IMR-90 (cell line): ENCODE results near the gene RPGR. TPM values are rescaled to one million over a fixed set of nuclear protein-coding genes. Genes with fewer than 3 reads are reported as not detected.

ENCODE experiments used
- ATAC-seq: fragments of 200-7000 bp; cut with Tn5 transposase; 2 replicates; pipeline ENCODE4 v1.9.1; 2020; ENCODE audit warnings: low read depth, mild to moderate bottlenecking, moderate library complexity
- BruUV-seq: library from RNA; stranded (reverse); fragments of 400-500 nt; replicated peaks from 2 replicates; lab custom pipeline; 2021; lab: Mats Ljungman, UMichigan
- CTCF ChIA-PET: fragments of 300-600 bp; formaldehyde crosslinking; extraction: SDS; loops from one replicate; lab custom pipeline; 2021; ENCODE audit warnings: antibody characterized with exemption; lab: Yijun Ruan, JAX
- POLR2A ChIA-PET: fragments of 300-600 bp; sonication (Branson Sonifier 250); formaldehyde crosslinking; loops from one replicate; lab custom pipeline; 2022; ENCODE audit warnings: antibody characterized with exemption; ENCODE audit not compliant: unreplicated experiment; lab: Charles Lee
- DNase-seq: peaks from one replicate; pipeline ENCODE4 v3.0.0; 2013
- H2AFZ ChIP-seq: replicated peaks from 2 replicates; pipeline ENCODE3; 2013; ENCODE audit warnings: low read length, mild to moderate bottlenecking; ENCODE audit not compliant: poor library complexity
- H2AK5ac ChIP-seq: 2 replicates; pipeline ENCODE4 v1.6.1; 2013; ENCODE audit warnings: low read depth, low read length, inconsistent platforms
- H2AK9ac ChIP-seq: replicated peaks from 2 replicates; pipeline ENCODE3; 2013; ENCODE audit warnings: mild to moderate bottlenecking, low read depth, low read length, moderate library complexity; ENCODE audit not compliant: poor library complexity
- H2BK120ac ChIP-seq: 2 replicates; pipeline ENCODE4 v1.6.1; 2013; ENCODE audit warnings: low read depth, low read length, inconsistent platforms
- H2BK15ac ChIP-seq: 3 replicates; pipeline ENCODE4 v1.6.1; 2013; ENCODE audit warnings: low read depth, low read length, inconsistent platforms
- H2BK20ac ChIP-seq: 2 replicates; pipeline ENCODE4 v1.6.1; 2013; ENCODE audit warnings: low read depth, mild to moderate bottlenecking, inconsistent platforms, low read length, moderate library complexity
- H2BK5ac ChIP-seq: 2 replicates; pipeline ENCODE4 v1.6.1; 2013; ENCODE audit warnings: mild to moderate bottlenecking, low read depth, low read length, inconsistent platforms; ENCODE audit not compliant: poor library complexity, severe bottlenecking
- H3K14ac ChIP-seq: replicated peaks from 2 replicates; pipeline ENCODE4 v1.6.1; 2013; ENCODE audit warnings: low read depth, low read length, inconsistent platforms
- H3K18ac ChIP-seq: 2 replicates; pipeline ENCODE4 v1.6.1; 2013; ENCODE audit warnings: low read depth, low read length, control low read depth
- H3K23ac ChIP-seq: 2 replicates; pipeline ENCODE4 v1.6.1; 2013; ENCODE audit warnings: low read depth, low read length, inconsistent platforms
- H3K27ac ChIP-seq: 2 replicates; pipeline ENCODE4 v1.5.1; 2013; ENCODE audit warnings: mild to moderate bottlenecking, control low read depth, low read length; ENCODE audit not compliant: insufficient read depth
- H3K27me3 ChIP-seq: 2 replicates; pipeline ENCODE4 v1.6.1; 2013; ENCODE audit warnings: low read length; ENCODE audit not compliant: control insufficient read depth, insufficient read depth
- H3K36me3 ChIP-seq: 2 replicates; pipeline ENCODE4 v1.6.1; 2013; ENCODE audit warnings: low read length, mixed read lengths; ENCODE audit not compliant: control insufficient read depth, insufficient read depth
- H3K4ac ChIP-seq: 2 replicates; pipeline ENCODE4 v1.6.1; 2013; ENCODE audit warnings: low read depth, low read length, inconsistent platforms
- H3K4me1 ChIP-seq: 2 replicates; pipeline ENCODE4 v1.6.1; 2013; ENCODE audit warnings: low read length, mixed read lengths; ENCODE audit not compliant: control insufficient read depth, insufficient read depth
- H3K4me2 ChIP-seq: 2 replicates; pipeline ENCODE4 v1.6.1; 2013; ENCODE audit warnings: low read depth, mild to moderate bottlenecking, control low read depth, low read length, moderate library complexity
- H3K4me3 ChIP-seq: 2 replicates; pipeline ENCODE4 v1.5.1; 2013; ENCODE audit warnings: low read depth, mild to moderate bottlenecking, control low read depth, low read length, moderate library complexity; ENCODE audit not compliant: insufficient read depth
- H3K56ac ChIP-seq: 2 replicates; pipeline ENCODE4 v1.6.1; 2013; ENCODE audit warnings: low read length, inconsistent platforms; ENCODE audit not compliant: insufficient read depth; ENCODE audit errors: extremely low read depth
- H3K79me1 ChIP-seq, 2 experiments: 2 replicates each; pipeline ENCODE4 v1.6.1; 2013; ENCODE audit warnings: low read length in 2 of 2, inconsistent platforms in 1 of 2, low read depth in 1 of 2
- H3K9ac ChIP-seq: 2 replicates; pipeline ENCODE4 v1.6.1; 2013; ENCODE audit warnings: low read depth, low read length, control low read depth
- H3K9me1 ChIP-seq: 2 replicates; pipeline ENCODE4 v1.6.1; 2013; ENCODE audit warnings: low read length, inconsistent platforms; ENCODE audit not compliant: insufficient read depth
- H3K9me3 ChIP-seq: 2 replicates; pipeline ENCODE4 v1.6.1; 2013; ENCODE audit warnings: low read length; ENCODE audit not compliant: control insufficient read depth, insufficient read depth
- H4K20me1 ChIP-seq: 2 replicates; pipeline ENCODE4 v1.6.1; 2013; ENCODE audit warnings: low read length, inconsistent platforms; ENCODE audit not compliant: insufficient read depth
- H4K5ac ChIP-seq: 2 replicates; pipeline ENCODE4 v1.6.1; 2013; ENCODE audit warnings: mild to moderate bottlenecking, low read depth, low read length, control low read depth
- H4K8ac ChIP-seq, 2 experiments: 2 replicates each; pipeline ENCODE4 v1.6.1; 2013; ENCODE audit warnings: low read depth in 2 of 2, low read length in 2 of 2, control low read depth in 1 of 2, inconsistent platforms in 1 of 2
- H4K91ac ChIP-seq: 2 replicates; pipeline ENCODE4 v1.6.1; 2013; ENCODE audit warnings: low read depth, low read length, inconsistent platforms; ENCODE audit not compliant: insufficient read depth
- BHLHE40 ChIP-seq: fragments of 150-350 bp; IDR thresholded peaks from 2 replicates; pipeline ENCODE4 v1.6.1; 2016; ENCODE audit warnings: mild to moderate bottlenecking, low read depth, low read length
- CHD1 ChIP-seq: IDR thresholded peaks from 2 replicates; pipeline ENCODE4 v1.6.1; 2012; ENCODE audit warnings: low read depth, low read length, improper control_type of control experiment
- MAZ ChIP-seq: IDR thresholded peaks from 2 replicates; pipeline ENCODE4 v1.6.1; 2012; ENCODE audit warnings: low read depth, mild to moderate bottlenecking, low read length, improper control_type of control experiment, moderate library complexity, borderline replicate concordance
- MXI1 ChIP-seq: IDR thresholded peaks from 2 replicates; pipeline ENCODE4 v1.6.1; 2012; ENCODE audit warnings: low read depth, mild to moderate bottlenecking, low read length, moderate library complexity, borderline replicate concordance
- NFE2L2 ChIP-seq: fragments of 150-350 bp; IDR thresholded peaks from 2 replicates; pipeline ENCODE4 v1.6.1; 2016; ENCODE audit warnings: low read depth, mild to moderate bottlenecking, low read length
- POLR2A ChIP-seq: IDR thresholded peaks from 2 replicates; pipeline ENCODE4 v1.6.1; 2012; ENCODE audit warnings: mild to moderate bottlenecking, low read depth, low read length
- RAD21 ChIP-seq: IDR thresholded peaks from 2 replicates; pipeline ENCODE4 v1.6.1; 2012; ENCODE audit warnings: low read length, improper control_type of control experiment
- RCOR1 ChIP-seq: IDR thresholded peaks from 2 replicates; pipeline ENCODE4 v1.6.1; 2012; ENCODE audit warnings: mild to moderate bottlenecking, low read length, improper control_type of control experiment; ENCODE audit not compliant: insufficient replicate concordance
- SMC3 ChIP-seq: fragments of 150-350 bp; IDR thresholded peaks from 2 replicates; pipeline ENCODE4 v1.6.1; 2016; ENCODE audit warnings: low read depth, mild to moderate bottlenecking, antibody characterized with exemption, low read length, moderate library complexity
- WGBS, 2 experiments: methylation state at CpG; one replicate each; pipeline versions ENCODE4 v1.1.5 to v1.1.7; 2013; ENCODE audit warnings: missing lambda C conversion rate in 2 of 2; ENCODE audit not compliant: insufficient read length in 1 of 2; ENCODE audit errors: extremely low coverage in 2 of 2; 5-methylcytosine and 5-hydroxymethylcytosine counted together
- dilution Hi-C: fragments of 300-500 bp; cut with HindIII; formaldehyde crosslinking; loops from one replicate; pipeline ENCODE4 v1.14.3; 2018; ENCODE audit warnings: low sequenced_read_pairs; ENCODE audit not compliant: unreplicated experiment
- in situ Hi-C: fragments of 300-500 bp; cut with MboI; formaldehyde crosslinking; loops from 3 replicates; pipeline ENCODE4 v1.14.3; 2019; ENCODE audit warnings: low sequenced_read_pairs, inconsistent platforms, mixed read lengths
- intact Hi-C: fragments of 100-400 bp; cut with micrococcal nuclease; formaldehyde crosslinking; loops from 2 replicates; pipeline ENCODE4 v1.10.0; 2022
- polyA plus RNA-seq, 3 experiments: library from polyadenylated mRNA; depleted of rRNA; stranded (reverse); fragments of >200 nt; gene quantifications; 2 replicates each; pipeline ENCODE4 v1.2.3, GENCODE V29; 2012; ENCODE audit warnings: low replicate concordance in 1 of 3
- total RNA-seq: library from RNA; depleted of rRNA; stranded (reverse); fragments of >200 nt; gene quantifications from 2 replicates; pipeline ENCODE4 v1.2.3, GENCODE V29; 2012

The RPGR gene
- total and polyA plus RNA-seq, 2 of the 4 experiments (the other 2 are of a cell fraction): 2.2 to 3.8 TPM

DNA sequence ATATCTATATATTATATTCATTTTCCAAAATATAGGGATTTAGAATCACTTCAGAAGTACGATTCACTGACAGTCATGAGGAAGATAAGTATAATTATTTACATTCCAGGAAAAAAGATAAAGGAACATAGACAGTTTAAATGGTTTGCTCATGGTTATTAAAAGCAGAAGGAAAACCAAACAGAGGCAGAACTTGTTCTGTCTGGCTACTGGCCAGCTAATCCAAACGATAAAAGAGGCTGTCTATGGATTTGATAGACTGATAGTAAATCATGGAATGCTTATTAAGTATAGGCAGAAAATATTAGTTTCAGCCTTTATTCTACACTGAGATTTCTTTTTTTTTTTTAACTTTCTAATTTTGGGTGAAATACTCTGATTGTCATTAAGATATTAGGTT is 50.2 kb downstream of the RPGR start:
- no peak overlapping the region for H2BK5ac ChIP-seq
- ATAC-seq (no peak), DNase-seq (peak; percentile 4)
- H3K27ac ChIP-seq: no peak overlapping the region
- H2BK15ac ChIP-seq: no peak overlapping the region
- no peak overlapping the region for H3K18ac ChIP-seq
- WGBS, 2 experiments: no CpG with 5 or more reads among the region's 2 CpGs
- H3K9me1 ChIP-seq: peaks cover 3% of the 10 kb centered on the region
- no peaks in the 10 kb centered on the region for H3K27me3 ChIP-seq
- H3K23ac ChIP-seq: no peak overlapping the region
- no peaks in the 10 kb centered on the region; a peak in 1 of 4 replicates for H3K79me1 ChIP-seq
- no peak overlapping the region for H3K56ac ChIP-seq
- no peak overlapping the region for H2AFZ ChIP-seq
- no peak overlapping the region for H4K91ac ChIP-seq
- no peak overlapping the region for H4K5ac ChIP-seq
- H3K4me3 ChIP-seq: no peak overlapping the region
- H4K20me1 ChIP-seq: no peaks in the 10 kb centered on the region
- H2AK9ac ChIP-seq: no peak overlapping the region
- H2BK120ac ChIP-seq: no peak overlapping the region
- in situ Hi-C loops: no loop called here
- dilution Hi-C loops: no loop called here
- H4K8ac ChIP-seq: no peak overlapping the region
- no peak overlapping the region for H3K9ac ChIP-seq
- ChIA-PET CTCF (no interaction called here), POLR2A (no interaction called here)
- no peaks in the 10 kb centered on the region for H3K9me3 ChIP-seq
- H2AK5ac ChIP-seq: no peak overlapping the region
- H3K4ac ChIP-seq: no peak overlapping the region
- no TSS peak for BruUV-seq
- H3K14ac ChIP-seq: no peak overlapping the region
- H3K4me1 ChIP-seq: peaks cover 5% of the 10 kb centered on the region
- TF ChIP-seq NFE2L2 (no peak), RAD21 (no peak), MXI1 (no peak), MAZ (no peak), POLR2A (no peak), SMC3 (no peak), CHD1 (no peak), RCOR1 (no peak), BHLHE40 (no peak)
- intact Hi-C loops: no loop called here
- no peaks in the 10 kb centered on the region for H3K36me3 ChIP-seq
- no peak overlapping the region for H2BK20ac ChIP-seq
- H3K4me2 ChIP-seq: no peak overlapping the region
